Putamen (tissue), 1 donor: ENCODE results near the gene HYAL3.

Experiments
- DNase-seq: peaks from one replicate; pipeline ENCODE4 v3.0.0-alpha.2; 2016; ENCODE audit warnings: low spot score

The HYAL3 gene

DNA sequence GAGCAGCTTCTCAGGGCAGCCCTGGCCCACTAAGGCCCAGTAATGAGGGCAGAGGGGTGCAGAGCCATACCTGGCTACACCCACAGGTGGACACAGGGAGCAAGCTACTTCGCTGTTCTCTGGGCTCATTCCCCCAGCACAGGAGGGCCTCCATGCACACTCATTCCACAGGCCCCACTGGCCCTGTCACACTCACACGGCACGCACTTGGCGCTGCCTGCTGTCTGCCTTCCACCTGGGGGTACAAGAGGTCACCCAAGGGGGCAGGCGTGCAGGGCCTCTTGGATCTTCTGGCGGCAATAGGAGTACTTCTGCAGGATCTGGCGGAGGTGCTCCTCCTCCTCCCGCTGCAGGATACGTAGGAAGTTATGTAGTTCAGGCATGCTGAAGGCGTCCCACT, 31.1 kb upstream of the HYAL3 start:
- DNase-seq, result no peak

DNA sequence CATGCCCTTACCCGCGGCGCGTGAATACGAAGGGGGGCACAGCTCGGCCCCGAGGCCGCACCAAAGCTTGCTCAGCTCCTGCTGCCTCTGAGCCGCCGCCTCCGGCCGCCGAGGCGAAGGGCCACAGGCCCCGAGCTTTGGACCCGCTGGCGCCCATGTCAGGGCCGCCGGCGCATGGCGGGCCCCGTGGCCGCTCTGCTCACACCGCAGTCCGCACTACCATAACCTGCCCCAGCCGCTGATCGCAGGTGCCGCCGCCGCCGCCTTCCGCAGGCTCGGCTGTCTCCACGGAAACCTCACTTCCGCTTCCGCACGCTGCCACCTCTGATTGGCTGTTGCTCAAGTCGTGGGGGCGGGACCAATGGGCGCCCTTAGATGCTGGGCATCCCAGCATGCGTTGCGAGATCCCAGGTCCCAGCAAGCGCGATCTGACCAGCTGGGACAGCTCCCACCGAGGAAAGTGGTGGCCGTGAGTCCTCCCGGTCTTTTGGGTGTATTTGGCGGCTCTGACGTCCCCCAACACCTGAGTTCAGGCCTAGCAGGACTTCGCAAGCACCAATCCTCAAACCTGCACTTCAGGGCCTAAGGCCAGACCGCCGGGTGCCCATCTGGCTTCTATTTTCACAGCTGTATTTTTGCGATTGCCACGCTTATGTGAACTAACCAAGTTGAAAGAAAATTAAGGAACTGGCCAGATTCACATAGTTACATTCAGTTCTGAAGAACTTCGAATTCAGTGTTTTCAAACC, 28.9 kb upstream of the HYAL3 start, which contains the start of gene TUSC2:
Gene TUSC2, minus strand, starts transcription at position 281 of the 749 bp plus-strand sequence. Its CDS starts 124 bp downstream, at position 157.
- peak; percentile 97 for DNase-seq

DNA sequence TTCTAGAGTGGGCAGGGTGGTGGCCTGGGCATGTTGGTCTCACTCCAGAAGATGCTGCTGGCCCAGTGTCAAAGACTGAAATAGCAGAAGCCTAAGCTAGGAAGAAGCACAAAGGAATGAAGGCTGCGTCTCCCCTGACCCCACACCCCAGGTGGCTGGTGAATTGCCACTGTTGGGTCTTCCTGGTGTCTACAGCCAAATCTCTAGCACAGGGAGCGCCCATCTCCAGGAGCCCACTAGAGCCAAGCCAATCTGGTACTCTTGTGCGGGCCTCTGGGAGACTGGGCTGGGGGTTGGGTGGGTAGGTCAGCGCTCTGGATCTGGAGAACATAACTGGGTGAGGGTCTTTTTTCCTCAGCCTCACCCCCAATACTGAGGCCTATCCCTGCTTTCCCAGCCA, 27.9 kb upstream of the HYAL3 start:
- DNase-seq, result no peak

DNA sequence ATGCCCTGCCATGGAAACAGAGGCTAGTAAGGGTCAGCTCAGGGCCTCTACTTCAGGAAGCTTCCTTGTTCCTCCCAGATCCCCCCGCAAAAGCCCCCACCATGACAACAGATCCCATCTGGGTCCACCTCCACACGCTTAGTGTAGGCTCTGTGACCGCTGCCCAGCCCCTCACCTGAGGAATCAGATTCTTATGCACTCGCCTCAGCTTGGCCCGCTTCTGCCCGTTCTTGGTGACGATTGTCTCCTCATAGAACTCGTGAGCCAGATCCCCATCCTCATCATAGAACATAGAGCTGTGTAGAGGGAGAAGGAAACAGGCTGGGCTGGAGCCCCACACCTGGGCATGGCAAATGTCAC, 27.0 kb upstream of the HYAL3 start:
- DNase-seq, result no peak

DNA sequence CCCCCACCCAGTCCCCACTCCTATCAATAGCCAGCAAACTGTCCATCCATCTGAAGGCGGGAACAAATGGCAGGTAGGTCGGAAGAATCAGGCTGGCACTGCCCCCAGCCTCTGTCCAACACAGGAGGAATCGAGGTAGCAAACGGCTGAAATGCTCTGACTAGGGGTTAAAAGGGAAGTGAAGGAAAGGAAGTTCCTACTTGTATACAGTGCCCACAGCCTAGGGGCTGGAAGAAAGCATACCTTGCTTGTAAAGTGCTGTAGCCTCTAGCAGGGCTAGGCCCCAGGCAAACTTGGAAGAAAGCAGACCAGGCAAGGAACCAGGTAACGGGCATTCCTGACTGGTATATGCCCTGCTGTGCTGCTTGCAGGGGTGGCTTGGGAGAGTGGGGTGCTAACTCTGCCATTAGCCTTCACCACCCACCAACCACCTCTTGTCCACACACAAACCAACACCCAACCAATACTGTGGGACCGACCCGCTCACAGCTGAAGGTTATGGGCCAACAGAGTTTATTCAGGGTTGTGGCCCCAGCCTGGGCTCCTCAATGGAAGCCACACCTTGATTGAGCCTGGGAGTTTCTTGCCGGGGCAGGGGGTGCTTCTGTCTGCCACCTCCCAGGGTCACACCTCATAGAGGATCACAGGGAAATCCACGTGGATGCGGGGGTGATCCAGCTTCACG, 26.4 kb upstream of the HYAL3 start:
- no peak for DNase-seq

DNA sequence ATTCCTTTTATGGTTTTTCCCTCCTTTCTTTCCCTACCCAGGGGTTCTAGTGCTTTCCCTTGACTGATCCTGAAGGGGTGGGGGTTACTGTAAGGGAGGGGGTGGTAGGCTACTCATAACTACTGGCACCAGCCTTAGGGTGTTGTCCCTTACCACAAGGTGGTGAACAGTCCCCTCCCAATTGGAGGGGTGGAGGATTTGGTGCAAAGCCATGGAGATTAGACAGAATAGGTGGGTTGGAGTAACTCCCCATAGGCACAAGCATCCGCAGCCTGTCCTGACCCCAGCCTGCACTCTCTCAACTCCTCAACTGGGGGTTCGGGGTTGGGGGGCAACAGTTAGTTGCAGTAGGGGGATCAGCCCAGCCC, 25.9 kb upstream of the HYAL3 start:
- DNase-seq, result no peak

DNA sequence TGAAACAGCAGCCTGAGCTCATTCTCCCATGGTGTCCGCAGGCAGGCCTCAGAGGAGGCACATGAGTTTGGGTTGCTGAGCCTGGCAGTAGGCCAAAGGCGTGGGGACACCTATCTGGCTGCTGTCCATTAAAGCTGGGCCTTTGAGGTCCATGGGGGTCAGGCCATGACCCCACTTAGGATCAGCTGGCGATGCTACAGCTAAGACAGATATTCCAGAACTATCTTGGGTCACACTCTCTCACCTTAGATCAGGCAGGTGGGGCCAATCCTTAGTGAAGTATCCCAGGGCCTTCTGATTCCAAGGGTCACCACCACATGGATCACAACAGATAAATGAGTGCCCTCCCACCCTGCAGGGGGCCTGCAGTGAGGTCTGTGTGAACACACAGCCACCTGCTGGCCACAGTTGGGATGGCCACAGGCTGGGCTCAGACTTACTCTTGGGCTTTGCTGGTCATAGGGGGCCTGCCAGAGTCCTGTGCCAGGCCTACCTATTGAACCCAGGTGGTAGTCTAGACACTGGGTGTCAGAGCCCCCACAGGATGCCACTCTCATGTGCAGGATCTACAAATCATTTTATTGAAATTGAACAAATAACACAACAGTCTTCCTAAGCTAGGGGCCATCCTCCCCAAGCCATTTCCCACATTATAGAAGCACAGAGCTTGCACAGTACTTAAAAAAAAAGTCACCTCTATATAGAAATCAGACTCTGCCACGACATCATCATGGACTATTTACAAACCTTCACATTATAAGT, 25.3 kb upstream of the HYAL3 start:
- DNase-seq, result no peak

DNA sequence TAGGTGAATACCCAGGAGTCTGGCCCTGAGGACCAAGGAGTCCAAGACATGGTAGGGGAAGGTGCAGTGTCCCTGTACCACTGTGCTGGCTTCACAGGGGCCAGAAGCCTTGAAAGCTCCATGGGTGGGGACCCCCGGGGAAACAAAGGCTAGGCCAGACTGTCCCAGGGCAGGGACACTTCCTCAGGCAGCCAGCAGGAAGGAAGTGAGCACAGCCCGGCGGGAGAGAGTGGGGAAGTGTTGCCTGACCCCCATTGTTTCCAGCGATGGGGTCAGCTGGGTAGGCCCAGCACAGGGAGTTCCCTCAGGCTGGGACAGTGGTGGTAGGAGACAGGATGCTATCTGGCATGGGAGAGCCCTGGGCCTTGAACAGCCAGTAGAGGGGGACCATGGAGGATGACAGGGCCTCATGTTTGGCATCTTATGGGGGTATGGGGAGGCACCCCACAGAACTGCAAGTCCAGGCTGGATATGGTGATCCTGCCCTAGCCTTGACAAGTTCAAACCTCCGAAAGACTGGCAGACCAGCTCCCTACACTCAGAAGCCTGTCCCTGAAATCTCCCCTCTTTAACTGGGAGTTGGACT, 24.5 kb upstream of the HYAL3 start:
- DNase-seq, result no peak

DNA sequence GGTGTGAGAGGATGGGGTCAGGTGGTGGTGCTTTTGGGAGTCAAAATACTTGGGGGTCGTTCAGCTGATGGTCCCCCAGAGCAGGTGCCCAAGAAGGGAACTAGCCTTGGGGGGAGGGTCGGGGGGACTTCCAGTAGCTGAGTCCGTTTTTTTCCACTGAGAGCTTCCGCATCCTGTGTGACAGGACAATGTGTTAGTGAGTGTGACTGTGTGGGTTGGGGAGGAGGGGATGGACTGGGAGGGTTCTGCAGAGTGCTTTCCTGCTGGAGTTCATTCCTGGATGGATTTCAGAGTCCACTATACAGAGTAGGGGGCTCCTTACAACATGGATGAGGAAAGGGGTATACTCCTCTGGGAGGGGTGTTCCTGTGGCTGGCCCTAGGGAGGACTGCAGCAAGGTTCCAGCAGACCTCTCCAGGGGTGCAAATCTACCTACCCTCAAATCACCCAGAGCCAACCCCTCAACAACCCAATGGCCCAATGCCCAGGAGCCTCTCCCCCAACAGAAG, 23.9 kb upstream of the HYAL3 start:
- DNase-seq, result no peak

DNA sequence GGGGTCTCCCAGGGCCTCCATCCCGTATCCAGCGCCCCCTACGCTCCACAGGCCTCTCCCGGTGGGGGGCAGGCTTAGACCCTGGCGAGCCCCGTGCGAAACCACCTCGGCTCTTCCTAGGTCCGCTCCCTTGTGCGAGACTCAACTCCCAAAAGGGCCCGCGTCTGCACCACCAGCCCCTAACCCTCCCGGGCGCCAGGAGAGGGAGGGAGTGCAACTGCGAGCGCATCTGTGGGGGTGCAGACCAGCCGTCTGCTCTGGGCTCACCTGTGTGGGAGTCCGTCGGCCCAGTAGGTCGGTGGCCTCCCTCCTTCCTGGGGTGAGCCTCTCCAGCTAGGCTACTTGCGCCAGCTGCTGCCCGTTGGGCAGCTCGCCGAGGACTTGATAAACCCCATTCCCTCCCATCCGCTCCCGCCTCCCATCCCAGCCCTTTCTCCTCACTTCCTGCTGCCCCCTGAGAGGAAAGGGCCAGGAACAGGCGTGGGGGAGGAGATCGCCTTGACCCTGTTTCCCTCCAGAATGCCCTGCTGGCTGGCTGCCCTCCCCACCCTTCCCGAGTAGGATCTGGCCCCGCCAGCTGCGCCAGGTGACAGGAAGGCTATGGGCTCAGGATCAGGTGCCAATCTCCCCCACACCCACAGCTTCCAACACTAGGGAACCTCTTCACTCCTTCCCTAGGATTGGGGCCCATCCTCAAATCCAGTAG, 23.3 kb upstream of the HYAL3 start, which contains the start of gene HYAL2:
Gene HYAL2, minus strand, starts transcription at position 360 of the 706 bp plus-strand sequence. CDS start 2,256 bp downstream, outside the sequence.
- no peak for DNase-seq

DNA sequence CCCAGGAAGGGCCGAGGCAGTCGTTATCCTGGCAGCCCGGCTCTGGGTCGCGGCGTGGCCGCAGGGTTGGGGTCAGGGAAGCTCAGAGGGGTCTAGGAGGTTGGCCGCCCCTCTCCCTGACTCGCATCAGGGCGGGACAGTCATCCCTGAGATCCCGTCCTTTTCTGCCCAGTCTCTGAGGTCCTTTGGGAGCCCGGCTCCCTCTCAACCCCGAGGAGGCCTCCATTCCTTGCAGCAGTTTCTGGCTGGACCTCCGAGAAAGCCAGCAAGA, 22.8 kb upstream of the HYAL3 start:
- DNase-seq, result no peak

DNA sequence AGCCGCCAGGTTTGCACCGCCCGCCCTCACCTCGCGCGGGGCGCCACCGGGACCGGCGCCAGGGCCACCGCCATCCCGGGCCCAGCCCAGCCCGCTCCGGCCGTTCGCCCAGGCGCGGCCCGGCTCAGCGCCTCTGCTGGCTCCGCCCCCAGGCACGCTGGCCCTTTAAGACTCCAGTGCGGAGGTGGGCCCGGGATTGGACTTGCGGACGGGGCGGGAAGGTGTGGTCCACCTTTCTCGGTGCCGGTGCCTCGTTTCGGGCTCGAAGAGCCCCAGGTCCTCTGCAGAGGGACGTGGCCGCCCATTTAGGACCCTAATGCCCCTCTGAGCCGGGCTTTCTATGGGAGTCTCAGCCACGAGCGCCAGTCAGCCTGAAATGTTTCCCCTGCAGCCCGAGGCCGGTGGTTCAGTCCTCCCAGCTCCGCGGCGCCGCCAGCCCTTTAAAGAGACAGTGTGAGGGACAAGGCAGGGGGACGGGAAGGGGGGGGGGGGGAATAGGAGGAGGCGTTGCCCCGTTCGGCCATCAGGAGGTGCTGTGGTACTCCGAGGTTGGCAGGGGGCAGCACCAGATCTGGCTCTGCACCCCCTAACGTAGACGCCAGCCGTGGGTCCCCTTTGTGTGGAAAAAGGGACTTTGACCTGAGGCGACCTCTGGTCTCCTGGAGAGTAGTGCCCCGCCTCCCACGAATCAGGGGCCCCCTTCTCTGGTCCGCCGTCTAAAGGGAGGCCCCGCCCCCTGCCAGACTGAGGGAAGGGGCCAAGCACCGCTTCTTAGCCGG, 22.3 kb upstream of the HYAL3 start:
- DNase-seq, result peak; percentile 89

DNA sequence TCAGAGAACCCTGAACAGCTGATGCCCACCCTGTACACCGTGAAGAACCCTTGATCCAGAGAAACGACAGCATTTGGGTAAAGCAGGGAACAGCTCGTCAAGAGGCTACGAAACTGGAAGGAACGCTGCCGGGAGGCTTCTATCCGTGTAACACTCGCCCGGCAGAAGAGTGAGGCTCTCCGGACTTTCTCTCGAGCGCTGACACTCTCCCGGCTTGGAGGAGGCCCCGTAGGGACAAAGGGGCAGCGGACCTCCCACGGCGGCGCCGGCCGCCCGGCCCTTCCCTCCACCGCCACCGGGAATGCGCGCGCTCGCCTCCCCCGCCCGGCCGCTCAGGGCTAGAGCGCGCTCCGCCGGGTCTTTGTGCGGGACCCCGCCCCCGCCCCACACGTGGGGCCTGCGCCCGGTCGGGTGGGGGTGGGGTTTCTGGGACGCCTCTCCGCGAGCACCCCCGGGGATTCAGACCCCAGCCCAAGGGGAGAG, 21.7 kb upstream of the HYAL3 start:
- DNase-seq, result peak; percentile 84

DNA sequence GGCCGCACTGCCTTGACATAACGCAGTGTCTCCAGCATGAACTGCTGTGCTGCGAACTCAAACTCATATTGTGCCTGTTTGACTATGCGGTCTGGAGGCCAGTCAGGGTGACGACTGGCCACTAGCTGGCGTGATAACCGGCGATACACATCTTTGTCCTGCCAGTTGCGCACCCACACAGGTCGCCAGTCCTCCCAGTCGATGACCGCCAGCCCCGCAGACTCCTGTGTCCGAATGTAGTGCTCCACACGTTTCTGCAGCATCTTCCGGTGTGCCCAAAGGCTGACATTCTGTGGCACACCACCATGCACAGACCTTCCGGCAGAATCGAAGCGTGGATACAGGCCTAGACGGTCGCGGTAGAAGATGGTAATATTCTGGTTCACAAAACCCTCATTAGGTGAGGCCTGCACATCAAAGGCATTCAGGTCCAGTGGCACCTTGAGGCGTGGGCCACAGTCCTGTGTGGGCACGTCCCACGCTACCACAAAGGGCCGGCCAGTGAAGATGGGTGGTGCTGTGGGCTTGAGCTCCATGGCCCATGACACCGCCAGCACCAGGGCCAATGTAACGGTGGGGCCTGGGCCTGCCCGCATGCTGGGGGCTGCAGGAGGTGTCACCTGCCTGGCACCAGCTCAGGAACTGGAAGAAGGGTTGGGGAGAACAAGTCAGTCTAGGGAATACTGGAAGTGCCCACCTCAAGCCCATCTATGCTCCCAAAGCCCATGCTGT, 20.9 kb upstream of the HYAL3 start:
- no peak for DNase-seq

DNA sequence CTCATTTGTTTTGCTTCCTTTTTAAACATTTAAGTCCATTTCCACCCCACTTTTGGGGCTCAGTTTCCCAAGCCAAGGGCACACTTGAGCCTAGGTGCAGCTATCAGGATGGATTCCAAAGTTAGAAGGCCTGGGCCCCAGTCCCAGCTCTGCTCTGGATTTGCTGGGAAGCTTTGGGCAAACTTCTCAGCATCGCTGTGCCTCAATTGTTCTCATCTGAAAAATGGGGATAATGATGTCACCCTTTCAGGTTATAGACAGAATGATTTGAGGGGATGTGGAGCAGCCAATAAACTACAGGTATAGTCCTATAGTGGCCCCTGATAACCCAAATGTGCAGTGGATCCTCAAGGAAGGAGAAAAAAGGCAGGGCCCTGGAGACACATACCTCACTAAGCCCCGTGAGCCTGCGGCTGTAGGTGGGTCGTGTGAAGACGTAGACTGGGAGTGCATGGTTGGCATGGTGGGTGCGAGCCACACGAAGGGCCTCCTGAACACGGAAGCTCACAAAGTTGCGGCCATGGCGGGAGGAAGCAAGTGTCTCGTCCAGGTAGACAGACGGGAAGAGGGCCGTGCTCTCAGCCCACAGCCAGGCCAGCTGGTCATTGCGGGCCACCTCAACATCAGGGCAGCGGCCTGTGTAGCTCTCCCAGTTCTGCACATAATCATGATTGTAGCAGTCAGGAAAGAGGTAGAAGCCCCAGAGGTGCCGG, 20.1 kb upstream of the HYAL3 start:
- DNase-seq, result no peak

DNA sequence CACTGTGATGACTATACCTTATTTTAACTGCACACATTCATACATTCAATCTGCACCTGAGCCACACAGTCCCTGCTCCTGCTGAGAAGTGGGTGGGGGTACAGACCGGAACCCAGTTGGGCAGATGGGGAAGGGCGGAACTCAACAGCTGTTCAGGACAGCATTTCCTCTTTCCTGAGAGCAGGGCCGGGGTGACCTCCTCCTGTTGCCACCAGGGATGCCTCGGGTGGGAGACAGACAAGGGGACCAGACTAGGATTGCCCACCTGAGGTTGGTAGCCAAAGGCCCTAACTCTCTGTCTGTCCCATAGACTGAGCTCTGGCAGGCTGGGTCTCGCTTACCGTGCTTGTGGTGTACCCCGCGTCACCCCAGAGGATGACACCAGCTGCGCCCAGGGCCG, 19.4 kb upstream of the HYAL3 start:
- DNase-seq, result no peak

DNA sequence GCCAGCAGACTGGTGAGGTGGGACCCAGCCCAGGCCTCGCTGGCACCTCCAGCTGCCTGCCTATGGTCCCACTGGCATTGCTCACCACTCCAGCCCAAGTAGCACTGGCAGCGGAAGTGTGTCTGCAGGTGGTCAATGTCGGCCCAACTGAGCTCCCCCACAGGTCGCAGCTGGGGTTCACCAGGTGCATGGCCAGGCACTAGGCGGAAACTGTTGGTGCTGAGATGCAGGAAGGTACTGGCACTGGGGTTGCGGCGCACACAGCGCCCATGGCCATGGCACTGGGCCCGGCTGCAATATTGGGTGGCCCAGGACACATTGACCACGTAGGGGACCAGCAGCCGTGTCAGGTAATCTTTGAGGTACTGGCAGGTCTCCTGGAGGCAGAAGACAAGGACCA, 19.0 kb upstream of the HYAL3 start:
- DNase-seq, result no peak

DNA sequence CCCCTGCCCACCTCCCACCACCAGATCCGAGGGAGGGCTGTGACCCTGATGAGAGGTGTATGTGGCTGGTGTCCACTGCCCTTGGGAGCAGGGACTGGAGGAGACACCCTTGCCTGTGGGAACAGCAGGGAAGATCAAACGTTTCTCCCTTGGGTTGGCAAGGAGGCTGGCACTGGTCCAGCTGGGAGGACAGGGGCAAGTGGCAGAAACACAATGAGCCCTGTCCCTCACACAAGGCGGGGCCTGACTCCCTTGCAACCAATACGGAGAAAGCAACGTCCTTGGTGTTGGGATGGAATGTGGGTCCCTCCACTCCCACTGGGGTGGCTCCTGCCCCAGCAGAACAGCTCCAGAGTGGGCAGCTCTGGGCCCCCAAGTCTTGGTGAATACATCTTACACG, 18.1 kb upstream of the HYAL3 start:
- DNase-seq, result no peak

DNA sequence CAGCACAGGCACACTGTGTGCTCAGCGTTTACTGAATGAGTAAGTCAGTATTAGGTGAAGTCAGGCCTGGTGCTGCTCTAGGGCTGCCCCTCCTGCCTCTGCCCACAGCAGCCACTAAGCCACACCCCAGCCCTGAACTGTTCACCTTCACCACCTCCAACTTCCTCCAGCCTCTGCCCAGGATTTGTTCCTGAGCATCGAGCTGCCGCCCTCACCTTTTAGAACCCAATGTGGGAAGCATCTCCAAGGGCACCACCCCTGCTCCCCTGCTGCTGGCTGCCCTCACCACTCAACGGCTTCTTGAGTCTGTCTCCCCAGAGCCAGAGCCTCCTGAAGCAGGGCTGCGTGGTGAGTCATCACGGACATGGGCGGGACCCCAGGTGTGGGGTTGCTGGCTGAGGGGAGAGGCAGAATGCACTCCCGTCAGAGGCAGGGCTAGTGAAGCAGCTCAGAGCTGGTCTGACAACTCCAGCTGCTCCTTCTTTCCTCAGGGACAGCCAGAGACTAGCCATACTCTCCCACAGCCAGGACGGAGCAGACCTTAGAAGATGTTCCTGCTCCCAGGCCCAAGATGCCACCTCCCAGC, 17.5 kb upstream of the HYAL3 start:
- no peak for DNase-seq
